Stomach (tissue), 9 donors: ENCODE results near the gene PCDHB5. TPM values are rescaled to one million over a fixed set of nuclear protein-coding genes. Genes with fewer than 3 reads are reported as not detected.
A peak's percentile ranks its signal among the peaks of the same experiment; 100 is the strongest.
"Not testable (repeated sequence)": the region's sequence is repeated elsewhere in the genome, so short reads cannot be mapped to it uniquely, and the experiment has no call there.

Experiments
- DNase-seq, 2 donors: peaks; one replicate each; pipeline versions ENCODE4 v3.0.0 to v3.0.0-alpha.2; 2013 to 2019
- H3K27ac ChIP-seq, 5 donors: fragments of 200-600 bp in 4 of 5; sonication (generic) in 4 of 5; one replicate each; pipeline ENCODE4 v1.5.1; 2013 to 2019; ENCODE audit warnings: mild to moderate bottlenecking in 1 of 5, moderate library complexity in 1 of 5
- H3K27me3 ChIP-seq, 3 donors: fragments of 200-600 bp; sonication (generic); one replicate each; pipeline ENCODE4 v1.5.1; 2017 to 2019; ENCODE audit warnings: mixed run types in 1 of 3
- H3K36me3 ChIP-seq, 4 donors: fragments of 200-600 bp; sonication (generic); 1 replicate in 3 of 4; 2 replicates in 1 of 4; pipeline ENCODE4 v1.5.1; 2016 to 2019
- H3K4me1 ChIP-seq, 4 donors: fragments of 200-600 bp; sonication (generic); one replicate each; pipeline ENCODE4 v1.5.1; 2016 to 2019
- H3K4me3 ChIP-seq, 4 donors: fragments of 200-600 bp; sonication (generic) in 3 of 4; one replicate each; pipeline ENCODE4 v1.5.1; 2016 to 2019; ENCODE audit warnings: mild to moderate bottlenecking in 1 of 4
- H3K9me3 ChIP-seq, 4 donors: fragments of 200-600 bp; sonication (generic); one replicate each; pipeline ENCODE4 v1.5.1; 2016 to 2019
- EP300 ChIP-seq: sonication (generic); formaldehyde crosslinking; IDR thresholded peaks from one replicate; pipeline ENCODE4 v1.6.1; 2017; ENCODE audit warnings: antibody characterized with exemption
- POLR2A ChIP-seq, 4 donors: fragments of 450-650 bp; IDR thresholded peaks; one replicate each; pipeline ENCODE4 v1.6.1; 2016; ENCODE audit warnings: antibody characterized with exemption in 4 of 4, control low read depth in 2 of 4, mild to moderate bottlenecking in 1 of 4, moderate library complexity in 1 of 4
- POLR2AphosphoS5 ChIP-seq, 3 donors: sonication (generic); formaldehyde crosslinking; IDR thresholded peaks; one replicate each; pipeline ENCODE4 v1.6.1; 2016; ENCODE audit warnings: antibody characterized with exemption in 3 of 3
- WGBS, 5 donors: extraction: QIAGEN DNeasy Blood & Tissue Kit in 3 of 5; methylation state at CpG; one replicate each; pipeline versions ENCODE4 v1.1.5 to v1.1.7; 2013 to 2018; 5-methylcytosine and 5-hydroxymethylcytosine counted together
- intact Hi-C: fragments of 100-400 bp; cut with DNase I; formaldehyde crosslinking; loops from one replicate; pipeline ENCODE4 v1.15.1; 2023; ENCODE audit warnings: low total_unique reads
- polyA plus RNA-seq, 3 donors: library from polyadenylated mRNA; stranded (reverse); fragments of 200-250 nt; gene quantifications; one replicate each; pipeline ENCODE4 v1.2.3, GENCODE V29; 2013
- total RNA-seq, 5 donors: library from RNA; depleted of rRNA; stranded (reverse); fragments of >200 nt; gene quantifications; one replicate each; pipeline versions ENCODE4 v1.1.0 to v1.2.3, GENCODE V29; 2014 to 2016
- TF ChIP-seq, protein P1 (sequence below), 7 experiments: fragments of 450-650 bp in 4 of 7; fragments of 200-600 bp in 3 of 7; sonication (generic) in 3 of 7; IDR thresholded peaks; one replicate each; pipeline ENCODE4 v1.5.1; 2016 to 2019; ENCODE audit warnings: antibody characterized with exemption in 7 of 7, control low read depth in 2 of 7, mild to moderate bottlenecking in 1 of 7
- donor health status: healthy with polysubstance abuse.
- donor health status: Bipolar disorder and iron deficiency.
- donor health status: healthy.

Gene PCDHB5
- total and polyA plus RNA-seq, 8 donors, result 0.14 to 4.7 (median 0.78) TPM; not detected in 1

DNA sequence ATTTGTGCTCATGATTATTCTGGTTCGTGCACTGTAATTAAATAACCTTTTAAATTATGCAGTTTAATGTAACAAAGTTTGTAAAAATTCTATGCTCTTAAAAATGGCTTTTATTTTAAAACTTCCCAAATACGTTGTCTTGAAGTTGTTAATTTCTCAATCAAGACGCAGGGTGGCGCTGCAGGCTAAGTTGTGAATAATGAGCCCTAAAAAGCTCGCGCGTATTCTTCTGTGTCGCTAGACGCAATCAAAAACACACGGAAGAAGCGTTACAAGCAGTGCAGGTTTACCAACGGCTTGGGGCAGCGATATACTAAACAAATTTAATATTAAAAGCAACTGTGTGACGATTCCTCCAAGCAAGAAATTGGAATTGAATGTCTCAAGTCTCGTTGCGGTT, 13.4 kb upstream of the PCDHB5 start, which contains the start of gene PCDHB4:
Gene PCDHB4, plus strand, starts transcription at position 256 of the 400 bp plus-strand sequence. CDS start 181 bp downstream, outside the sequence.
- no peaks in the 10 kb centered on the region for H3K36me3 ChIP-seq
- H3K9me3 ChIP-seq, result peaks cover 4 to 68% (median 31%) of the 10 kb centered on the region in 4 donors
- H3K4me1 ChIP-seq, result no peaks in the 10 kb centered on the region
- no peak within 1 kb of the TSS for H3K27ac ChIP-seq
- peak within 1 kb of the TSS in 3 of 4 donors; percentile 2 to 12 (median 11) for H3K4me3 ChIP-seq
- intact Hi-C loops, result no loop called here
- 18 to 27% (median 21%) methylated on average over 16 of the region's 16 CpGs for WGBS, 5 donors
- DNase-seq, result peak in 1 of 2 donors; percentile 41
- H3K27me3 ChIP-seq, result peaks cover 0 to 21% (median 0%) of the 10 kb centered on the region in 3 donors
- TF ChIP-seq POLR2AphosphoS5 (IDR thresholded peaks at IDR 0.05) (no peak), POLR2A (IDR thresholded peaks at IDR 0.05) (no peak), EP300 (no peak)
- TF ChIP-seq, protein P1, sequence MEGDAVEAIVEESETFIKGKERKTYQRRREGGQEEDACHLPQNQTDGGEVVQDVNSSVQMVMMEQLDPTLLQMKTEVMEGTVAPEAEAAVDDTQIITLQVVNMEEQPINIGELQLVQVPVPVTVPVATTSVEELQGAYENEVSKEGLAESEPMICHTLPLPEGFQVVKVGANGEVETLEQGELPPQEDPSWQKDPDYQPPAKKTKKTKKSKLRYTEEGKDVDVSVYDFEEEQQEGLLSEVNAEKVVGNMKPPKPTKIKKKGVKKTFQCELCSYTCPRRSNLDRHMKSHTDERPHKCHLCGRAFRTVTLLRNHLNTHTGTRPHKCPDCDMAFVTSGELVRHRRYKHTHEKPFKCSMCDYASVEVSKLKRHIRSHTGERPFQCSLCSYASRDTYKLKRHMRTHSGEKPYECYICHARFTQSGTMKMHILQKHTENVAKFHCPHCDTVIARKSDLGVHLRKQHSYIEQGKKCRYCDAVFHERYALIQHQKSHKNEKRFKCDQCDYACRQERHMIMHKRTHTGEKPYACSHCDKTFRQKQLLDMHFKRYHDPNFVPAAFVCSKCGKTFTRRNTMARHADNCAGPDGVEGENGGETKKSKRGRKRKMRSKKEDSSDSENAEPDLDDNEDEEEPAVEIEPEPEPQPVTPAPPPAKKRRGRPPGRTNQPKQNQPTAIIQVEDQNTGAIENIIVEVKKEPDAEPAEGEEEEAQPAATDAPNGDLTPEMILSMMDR (IDR thresholded peaks at IDR 0.05), result no peak

DNA sequence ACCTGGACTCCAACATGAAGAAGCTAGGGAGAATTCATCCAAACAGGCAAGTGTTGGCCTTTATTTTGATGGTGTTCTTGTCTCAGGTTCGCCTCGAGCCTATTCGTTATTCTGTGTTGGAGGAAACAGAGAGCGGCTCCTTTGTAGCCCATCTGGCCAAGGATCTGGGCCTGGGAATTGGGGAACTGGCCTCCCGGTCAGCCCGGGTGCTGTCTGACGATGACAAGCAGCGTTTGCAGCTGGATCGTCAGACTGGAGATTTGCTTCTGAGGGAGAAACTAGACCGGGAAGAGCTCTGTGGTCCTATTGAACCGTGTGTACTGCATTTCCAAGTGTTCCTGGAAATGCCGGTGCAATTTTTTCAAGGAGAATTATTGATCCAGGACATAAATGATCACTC, 13.0 kb upstream of the PCDHB5 start:
- Histone ChIP-seq H3K9me3 (peaks cover 4 to 68% (median 29%) of the 10 kb centered on the region in 4 donors), H3K27me3 (peaks cover 0 to 21% (median 0%) of the 10 kb centered on the region in 3 donors), H3K27ac (no peak overlapping the region), H3K36me3 (no peaks in the 10 kb centered on the region), H3K4me3 (peak overlapping the region in 3 of 4 donors; percentile 2 to 12 (median 11)), H3K4me1 (no peaks in the 10 kb centered on the region)
- WGBS, 5 donors, result 38 to 54% (median 39%) methylated on average over 12 of the region's 12 CpGs
- no peak for DNase-seq
- intact Hi-C loops, result no loop called here
- TF ChIP-seq, protein P1 (IDR thresholded peaks at IDR 0.05), result no peak
- TF ChIP-seq POLR2AphosphoS5 (IDR thresholded peaks at IDR 0.05), result no peak
- no peak for TF ChIP-seq POLR2A (IDR thresholded peaks at IDR 0.05)
- no peak for TF ChIP-seq EP300

DNA sequence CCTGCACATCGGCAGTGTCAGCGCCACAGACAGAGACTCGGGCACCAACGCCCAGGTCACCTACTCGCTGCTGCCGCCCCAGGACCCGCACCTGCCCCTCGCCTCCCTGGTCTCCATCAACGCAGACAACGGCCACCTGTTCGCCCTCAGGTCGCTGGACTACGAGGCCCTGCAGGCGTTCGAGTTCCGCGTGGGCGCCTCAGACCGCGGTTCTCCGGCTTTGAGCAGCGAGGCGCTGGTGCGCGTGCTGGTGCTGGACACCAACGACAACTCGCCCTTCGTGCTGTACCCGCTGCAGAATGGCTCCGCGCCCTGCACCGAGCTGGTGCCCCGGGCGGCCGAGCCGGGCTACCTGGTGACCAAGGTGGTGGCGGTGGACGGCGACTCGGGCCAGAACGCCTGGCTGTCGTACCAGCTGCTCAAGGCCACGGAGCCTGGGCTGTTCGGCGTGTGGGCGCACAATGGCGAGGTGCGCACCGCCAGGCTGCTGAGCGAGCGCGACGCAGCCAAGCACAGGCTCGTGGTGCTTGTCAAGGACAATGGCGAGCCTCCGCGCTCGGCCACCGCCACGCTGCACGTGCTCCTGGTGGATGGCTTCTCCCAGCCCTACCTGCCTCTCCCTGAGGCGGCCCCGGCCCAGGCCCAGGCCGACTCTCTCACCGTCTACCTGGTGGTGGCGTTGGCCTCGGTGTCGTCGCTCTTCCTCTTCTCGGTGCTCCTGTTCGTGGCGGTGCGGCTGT, 11.4 kb upstream of the PCDHB5 start:
- Histone ChIP-seq H3K9me3 (peaks cover 4 to 69% (median 28%) of the 10 kb centered on the region in 4 donors), H3K27me3 (peaks cover 0 to 21% (median 0%) of the 10 kb centered on the region in 3 donors), H3K4me3 (peak overlapping the region in 1 of 4 donors; percentile 7)
- intact Hi-C loops, H3K4me1 ChIP-seq, DNase-seq, H3K36me3 ChIP-seq, H3K27ac ChIP-seq: not testable (repeated sequence)
- WGBS, 5 donors, result 34 to 51% (median 39%) methylated on average over 7 to 58 of the region's 73 CpGs

DNA sequence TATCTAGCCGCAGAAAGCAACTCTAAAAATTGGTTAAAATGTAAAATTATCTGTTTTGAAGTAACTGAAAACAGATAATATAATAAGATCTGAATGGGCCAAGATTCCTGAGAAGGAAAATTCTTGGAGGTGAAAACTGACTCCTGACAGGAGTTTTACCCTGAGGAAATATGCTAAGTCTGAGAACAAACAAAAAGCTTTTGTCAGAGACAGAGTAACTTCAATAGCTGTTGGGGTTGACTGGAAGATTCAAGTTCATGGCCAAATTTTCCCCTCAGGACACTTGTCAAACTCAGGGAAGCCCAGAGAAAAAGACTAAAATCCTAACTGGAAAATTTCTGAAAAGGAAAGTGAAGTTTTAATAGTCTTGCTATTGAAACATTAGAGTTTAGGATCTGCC, 7.7 kb upstream of the PCDHB5 start:
- intact Hi-C loops, result no loop called here
- Histone ChIP-seq H3K27ac (no peak overlapping the region), H3K27me3 (peaks cover 0 to 13% (median 0%) of the 10 kb centered on the region in 3 donors), H3K36me3 (no peaks in the 10 kb centered on the region), H3K4me3 (no peak overlapping the region), H3K4me1 (no peaks in the 10 kb centered on the region), H3K9me3 (peaks cover 0 to 57% (median 25%) of the 10 kb centered on the region in 4 donors)
- WGBS, 5 donors, result 86 to 95% (median 90%) methylated on average over 1 of the region's 1 CpG
- TF ChIP-seq POLR2A (IDR thresholded peaks at IDR 0.05) (no peak), POLR2AphosphoS5 (IDR thresholded peaks at IDR 0.05) (no peak), EP300 (no peak)
- TF ChIP-seq, protein P1 (IDR thresholded peaks at IDR 0.05), result no peak
- DNase-seq, result no peak
